Body of pancreas (tissue), 4 donors: ENCODE measurements around the gene FAH.

Source experiments
- POLR2A ChIP-seq, 3 donors: fragments of 450-650 bp; IDR thresholded peaks; one replicate each; pipeline ENCODE4 v1.6.1; 2016; ENCODE audit warnings: antibody characterized with exemption in 3 of 3, mild to moderate bottlenecking in 2 of 3
- TF ChIP-seq, protein P1 (sequence below), 7 experiments: fragments of 450-650 bp in 4 of 7; fragments of 200-600 bp in 3 of 7; sonication (generic) in 3 of 7; IDR thresholded peaks; one replicate each; pipeline ENCODE4 v1.5.1; 2016 to 2019; ENCODE audit warnings: antibody characterized with exemption in 7 of 7

DNA sequence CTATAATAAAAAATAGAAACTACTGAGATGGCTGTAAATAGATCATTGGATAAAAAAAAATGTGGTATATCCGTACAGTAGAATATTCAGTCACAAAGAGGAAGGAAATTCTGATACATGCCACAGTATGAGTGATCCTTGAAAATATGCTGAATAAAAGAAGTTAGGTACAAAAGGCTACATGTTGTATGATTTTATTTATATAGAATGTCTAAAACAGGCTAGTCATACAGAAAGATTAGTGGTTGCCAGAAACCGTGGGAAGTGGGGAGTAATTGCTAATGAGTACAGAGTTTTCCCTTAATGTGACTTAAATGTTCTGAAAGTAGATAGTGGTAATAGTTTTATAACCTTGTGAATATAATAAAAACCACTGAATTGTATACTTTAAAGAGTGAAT lies 24.9 kb upstream of the FAH start:
- no peak for TF ChIP-seq POLR2A (IDR thresholded peaks at IDR 0.05)
- TF ChIP-seq, protein P1, sequence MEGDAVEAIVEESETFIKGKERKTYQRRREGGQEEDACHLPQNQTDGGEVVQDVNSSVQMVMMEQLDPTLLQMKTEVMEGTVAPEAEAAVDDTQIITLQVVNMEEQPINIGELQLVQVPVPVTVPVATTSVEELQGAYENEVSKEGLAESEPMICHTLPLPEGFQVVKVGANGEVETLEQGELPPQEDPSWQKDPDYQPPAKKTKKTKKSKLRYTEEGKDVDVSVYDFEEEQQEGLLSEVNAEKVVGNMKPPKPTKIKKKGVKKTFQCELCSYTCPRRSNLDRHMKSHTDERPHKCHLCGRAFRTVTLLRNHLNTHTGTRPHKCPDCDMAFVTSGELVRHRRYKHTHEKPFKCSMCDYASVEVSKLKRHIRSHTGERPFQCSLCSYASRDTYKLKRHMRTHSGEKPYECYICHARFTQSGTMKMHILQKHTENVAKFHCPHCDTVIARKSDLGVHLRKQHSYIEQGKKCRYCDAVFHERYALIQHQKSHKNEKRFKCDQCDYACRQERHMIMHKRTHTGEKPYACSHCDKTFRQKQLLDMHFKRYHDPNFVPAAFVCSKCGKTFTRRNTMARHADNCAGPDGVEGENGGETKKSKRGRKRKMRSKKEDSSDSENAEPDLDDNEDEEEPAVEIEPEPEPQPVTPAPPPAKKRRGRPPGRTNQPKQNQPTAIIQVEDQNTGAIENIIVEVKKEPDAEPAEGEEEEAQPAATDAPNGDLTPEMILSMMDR (IDR thresholded peaks at IDR 0.05): no peak
